Skeletal muscle tissue (tissue), 4 donors: ENCODE results near the gene QDPR. TPM values are rescaled to one million over a fixed set of nuclear protein-coding genes. Genes with fewer than 3 reads are reported as not detected.
"Not testable (repeated sequence)": the region's sequence is repeated elsewhere in the genome, so short reads cannot be mapped to it uniquely, and the experiment has no call there.

Experiments used
- H3K27ac ChIP-seq: one replicate; pipeline ENCODE4 v1.7.0; 2013; ENCODE audit warnings: mild to moderate bottlenecking, low read depth, low read length, inconsistent platforms
- H3K27me3 ChIP-seq, 3 donors: one replicate each; pipeline ENCODE4 v1.7.0; 2013; ENCODE audit warnings: low read length in 3 of 3; ENCODE audit not compliant: control insufficient read depth in 3 of 3, insufficient read depth in 3 of 3
- H3K36me3 ChIP-seq, 3 donors: one replicate each; pipeline ENCODE4 v1.7.0; 2013; ENCODE audit warnings: low read length in 3 of 3; ENCODE audit not compliant: control insufficient read depth in 3 of 3, insufficient read depth in 3 of 3
- H3K4me1 ChIP-seq, 3 donors: one replicate each; pipeline ENCODE4 v1.7.0; 2013; ENCODE audit warnings: low read length in 3 of 3, mild to moderate bottlenecking in 3 of 3; ENCODE audit not compliant: control insufficient read depth in 3 of 3, insufficient read depth in 3 of 3
- H3K4me3 ChIP-seq, 3 donors: one replicate each; pipeline ENCODE4 v1.7.0; 2013; ENCODE audit warnings: low read length in 3 of 3
- H3K9ac ChIP-seq, 3 donors: one replicate each; pipeline ENCODE4 v1.7.0; 2013; ENCODE audit warnings: low read length in 3 of 3, mild to moderate bottlenecking in 3 of 3, moderate library complexity in 2 of 3, low read depth in 1 of 3
- H3K9me3 ChIP-seq, 3 donors: one replicate each; pipeline ENCODE4 v1.7.0; 2013; ENCODE audit warnings: low read length in 3 of 3; ENCODE audit not compliant: control insufficient read depth in 3 of 3
- total RNA-seq: library from RNA; depleted of rRNA; stranded (reverse); fragments of >200 nt; gene quantifications from one replicate; pipeline ENCODE4 v1.2.3, GENCODE V29; 2014
- donor health status: Osteomylitis.

The QDPR gene
- total RNA-seq, 1 donor from 2014 or later, result 54.8 TPM

GRCh38 chr4:17550549-17550948 is 38.7 kb upstream of the QDPR start:
- H3K4me1 ChIP-seq, result no peaks in the 10 kb centered on the region
- peaks cover 0 to 3% (median 0%) of the 10 kb centered on the region in 3 donors for H3K27me3 ChIP-seq
- no peak overlapping the region for H3K9ac ChIP-seq
- H3K27ac ChIP-seq, result no peak overlapping the region
- no peaks in the 10 kb centered on the region for H3K36me3 ChIP-seq
- no peaks in the 10 kb centered on the region for H3K9me3 ChIP-seq
- no peak overlapping the region for H3K4me3 ChIP-seq

- no peak overlapping the region for H3K9ac ChIP-seq
- no peaks in the 10 kb centered on the region for H3K36me3 ChIP-seq
- no peaks in the 10 kb centered on the region for H3K9me3 ChIP-seq
- no peaks in the 10 kb centered on the region for H3K27me3 ChIP-seq
- no peak overlapping the region for H3K4me3 ChIP-seq
- no peaks in the 10 kb centered on the region for H3K4me1 ChIP-seq
- no peak overlapping the region for H3K27ac ChIP-seq
Measured at GRCh38 chr4:17546678-17547077, 34.8 kb upstream of the QDPR start.

- no peaks in the 10 kb centered on the region for H3K4me1 ChIP-seq
- H3K36me3 ChIP-seq, result no peaks in the 10 kb centered on the region
- H3K27me3 ChIP-seq, result no peaks in the 10 kb centered on the region
- no peak overlapping the region for H3K4me3 ChIP-seq
- no peaks in the 10 kb centered on the region for H3K9me3 ChIP-seq
- no peak overlapping the region for H3K27ac ChIP-seq
- H3K9ac ChIP-seq, result no peak overlapping the region
Measured at GRCh38 chr4:17546222-17546621, 34.3 kb upstream of the QDPR start.

- no peak overlapping the region for H3K4me3 ChIP-seq
- no peaks in the 10 kb centered on the region for H3K4me1 ChIP-seq
- H3K9me3 ChIP-seq, result no peaks in the 10 kb centered on the region
- H3K36me3 ChIP-seq, result no peaks in the 10 kb centered on the region
- no peak overlapping the region for H3K9ac ChIP-seq
- H3K27me3 ChIP-seq, result no peaks in the 10 kb centered on the region
- H3K27ac ChIP-seq, result no peak overlapping the region
Measured at GRCh38 chr4:17545374-17546140, 33.7 kb upstream of the QDPR start.

- Histone ChIP-seq H3K27me3 (no peaks in the 10 kb centered on the region), H3K4me3 (no peak overlapping the region), H3K9ac (no peak overlapping the region), H3K9me3 (no peaks in the 10 kb centered on the region), H3K36me3 (no peaks in the 10 kb centered on the region), H3K27ac (no peak overlapping the region), H3K4me1 (no peaks in the 10 kb centered on the region)
Measured at GRCh38 chr4:17544831-17545234, 32.9 kb upstream of the QDPR start.

- H3K9me3 ChIP-seq, result no peaks in the 10 kb centered on the region
- H3K4me3 ChIP-seq, result no peak overlapping the region
- no peak overlapping the region for H3K27ac ChIP-seq
- H3K4me1 ChIP-seq, result no peaks in the 10 kb centered on the region
- H3K27me3 ChIP-seq, result no peaks in the 10 kb centered on the region
- no peaks in the 10 kb centered on the region for H3K36me3 ChIP-seq
- no peak overlapping the region for H3K9ac ChIP-seq
Measured at GRCh38 chr4:17544205-17544604, 32.3 kb upstream of the QDPR start.

- H3K27ac ChIP-seq, H3K9ac ChIP-seq, H3K4me3 ChIP-seq, H3K9me3 ChIP-seq, H3K4me1 ChIP-seq, H3K36me3 ChIP-seq, H3K27me3 ChIP-seq: not testable (repeated sequence)
Measured at GRCh38 chr4:17537060-17537459, 25.2 kb upstream of the QDPR start.

GRCh38 chr4:17535906-17536305 is 24.0 kb upstream of the QDPR start:
- no peak overlapping the region for H3K27ac ChIP-seq
- no peak overlapping the region for H3K4me3 ChIP-seq
- H3K9me3 ChIP-seq, result no peaks in the 10 kb centered on the region
- no peak overlapping the region for H3K9ac ChIP-seq
- no peaks in the 10 kb centered on the region for H3K4me1 ChIP-seq
- H3K27me3 ChIP-seq, result no peaks in the 10 kb centered on the region
- no peaks in the 10 kb centered on the region for H3K36me3 ChIP-seq

GRCh38 chr4:17535242-17535641 is 23.4 kb upstream of the QDPR start:
- Histone ChIP-seq H3K4me3 (no peak overlapping the region), H3K9ac (no peak overlapping the region), H3K4me1 (no peaks in the 10 kb centered on the region), H3K27ac (no peak overlapping the region), H3K36me3 (no peaks in the 10 kb centered on the region), H3K9me3 (no peaks in the 10 kb centered on the region), H3K27me3 (no peaks in the 10 kb centered on the region)

GRCh38 chr4:17534705-17535104 is 22.8 kb upstream of the QDPR start:
- Histone ChIP-seq H3K9ac (no peak overlapping the region), H3K9me3 (no peaks in the 10 kb centered on the region)

More at GRCh38 chr4:17534705-17535104, 22.8 kb upstream of the QDPR start:
- H3K4me3 ChIP-seq, result no peak overlapping the region
- no peaks in the 10 kb centered on the region for H3K27me3 ChIP-seq
- no peak overlapping the region for H3K27ac ChIP-seq
- no peaks in the 10 kb centered on the region for H3K4me1 ChIP-seq
- no peaks in the 10 kb centered on the region for H3K36me3 ChIP-seq
